GM23338 (cell line): ENCODE results near the gene TTBK1. TPM values are rescaled to one million over a fixed set of nuclear protein-coding genes. Genes with fewer than 3 reads are reported as not detected.

Experiments used
- ATAC-seq: fragments of 200-7000 bp; cut with Tn5 transposase; 3 replicates; pipeline ENCODE4 v1.9.1; 2020
- DNase-seq: peaks from one replicate; pipeline ENCODE4 v3.0.0-alpha.2; 2015; ENCODE audit warnings: low spot score
- H2AFZ ChIP-seq: fragments of 200-600 bp; sonication (generic); 2 replicates; pipeline ENCODE4 v1.8.0; 2016; ENCODE audit warnings: antibody characterized with exemption, mild to moderate bottlenecking, moderate library complexity
- H3F3A ChIP-seq: fragments of 200-600 bp; sonication (generic); replicated peaks from 2 replicates; pipeline ENCODE4 v1.8.0; 2017; ENCODE audit warnings: antibody characterized with exemption, mixed run types, low read depth
- H3K27ac ChIP-seq: fragments of 200-600 bp; sonication (generic); 2 replicates; pipeline ENCODE4 v1.6.1; 2016; ENCODE audit warnings: low read depth
- H3K27me3 ChIP-seq: fragments of 200-600 bp; sonication (generic); 2 replicates; pipeline ENCODE4 v1.8.0; 2016; ENCODE audit warnings: mild to moderate bottlenecking, mixed run types, moderate library complexity; ENCODE audit not compliant: insufficient read depth
- H3K36me3 ChIP-seq: fragments of 200-600 bp; sonication (generic); 2 replicates; pipeline ENCODE4 v1.8.0; 2016; ENCODE audit warnings: mild to moderate bottlenecking; ENCODE audit not compliant: insufficient read depth
- H3K4me1 ChIP-seq: fragments of 200-600 bp; sonication (generic); 2 replicates; pipeline ENCODE4 v1.8.0; 2016; ENCODE audit warnings: mild to moderate bottlenecking, moderate library complexity; ENCODE audit not compliant: insufficient read depth
- H3K4me2 ChIP-seq: fragments of 200-600 bp; sonication (generic); 2 replicates; pipeline ENCODE4 v1.7.1; 2017; ENCODE audit warnings: mixed run types
- H3K4me3 ChIP-seq: fragments of 200-600 bp; sonication (generic); 2 replicates; pipeline ENCODE4 v1.6.1; 2016; ENCODE audit warnings: mixed run types
- H3K79me2 ChIP-seq: fragments of 200-600 bp; sonication (generic); replicated peaks from 2 replicates; pipeline ENCODE4 v1.8.0; 2017; ENCODE audit warnings: mild to moderate bottlenecking; ENCODE audit not compliant: insufficient read depth
- H3K9me2 ChIP-seq: fragments of 200-600 bp; sonication (generic); 2 replicates; pipeline ENCODE4 v1.8.0; 2017; ENCODE audit not compliant: insufficient read depth
- H4K20me1 ChIP-seq: fragments of 200-600 bp; sonication (generic); replicated peaks from 2 replicates; pipeline ENCODE4 v1.8.0; 2017; ENCODE audit warnings: mild to moderate bottlenecking; ENCODE audit not compliant: insufficient read depth
- H3K27ac Mint-ChIP-seq: 2 replicates; pipeline ENCODE4 v1.8.0; 2020; ENCODE audit warnings: inconsistent platforms, mild to moderate bottlenecking, moderate library complexity, mixed read lengths
- H3K27me3 Mint-ChIP-seq: 3 replicates; pipeline ENCODE4 v1.8.0; 2022; ENCODE audit warnings: low read depth, mild to moderate bottlenecking, moderate library complexity, mixed read lengths, inconsistent platforms; ENCODE audit not compliant: insufficient read depth, poor library complexity
- H3K36me3 Mint-ChIP-seq: 3 replicates; pipeline ENCODE4 v1.8.0; 2021; ENCODE audit warnings: low read depth, mild to moderate bottlenecking, inconsistent platforms, moderate library complexity, mixed read lengths
- H3K4me1 Mint-ChIP-seq: 3 replicates; pipeline ENCODE4 v1.8.0; 2020; ENCODE audit warnings: mild to moderate bottlenecking, inconsistent platforms, mixed read lengths
- H3K4me3 Mint-ChIP-seq: 3 replicates; pipeline ENCODE4 v1.8.0; 2021; ENCODE audit warnings: moderate library complexity, mild to moderate bottlenecking, inconsistent platforms, mixed read lengths
- H3K9me3 Mint-ChIP-seq: 3 replicates; pipeline ENCODE4 v1.8.0; 2020; ENCODE audit warnings: moderate library complexity, mild to moderate bottlenecking, inconsistent platforms, mixed read lengths
- CTCF ChIP-seq, 2 experiments: fragments of 200-600 bp in 1 of 2; sonication (generic) in 1 of 2; conservative IDR thresholded peaks; 2 replicates each; pipeline versions ENCODE4 v1.5.1 to v1.6.1; 2016 to 2017; ENCODE audit warnings: antibody characterized with exemption in 2 of 2, low read depth in 2 of 2, mild to moderate bottlenecking in 2 of 2, moderate library complexity in 1 of 2
- ZNF462 ChIP-seq: fragments of 250-450 bp; sonication (Bioruptor Pico); IDR thresholded peaks from 2 replicates; pipeline ENCODE4 v1.5.0; 2020; ENCODE audit warnings: mild to moderate bottlenecking, moderate library complexity
- polyA plus RNA-seq: library from polyadenylated mRNA; unstranded; fragments of >200 nt; fragmentation: Nextera tagmentation; extraction: Ambion mirVana; gene quantifications from 2 replicates; pipeline ENCODE4 v1.2.1, GENCODE V29; 2016
- total RNA-seq: library from RNA; depleted of rRNA; stranded (reverse); fragments of >200 nt; shearing (Covaris generic); gene quantifications from 2 replicates; pipeline ENCODE4 v1.2.3, GENCODE V29; 2014

Gene TTBK1
- total and polyA plus RNA-seq, 2 experiments from 2014 or later: 0.29 to 1.1 TPM

GRCh38 chr6:43294536-43294935 is 51.3 kb downstream of the TTBK1 start:
- H3K27me3 Mint-ChIP-seq: peaks cover 5% of the 10 kb centered on the region
- Histone ChIP-seq H4K20me1 (no peaks in the 10 kb centered on the region), H2AFZ (no peak overlapping the region), H3K4me2 (no peak overlapping the region), H3K79me2 (no peaks in the 10 kb centered on the region), H3F3A (no peaks in the 10 kb centered on the region), H3K9me2 (peaks cover 8% of the 10 kb centered on the region; the same call in 1 of the 2 replicates), H3K36me3 (no peaks in the 10 kb centered on the region), H3K27ac (no peak overlapping the region), H3K27me3 (no peaks in the 10 kb centered on the region), H3K4me3 (no peak overlapping the region), H3K4me1 (no peaks in the 10 kb centered on the region)
- no peaks in the 10 kb centered on the region for H3K36me3 Mint-ChIP-seq
- H3K27ac Mint-ChIP-seq: no peak overlapping the region
- H3K4me3 Mint-ChIP-seq: no peak overlapping the region
- DNase-seq: no peak
- peaks cover 4% of the 10 kb centered on the region; the same call in 2 of the 3 replicates for H3K4me1 Mint-ChIP-seq
- ATAC-seq: no peak
- TF ChIP-seq ZNF462: no peak
- no peaks in the 10 kb centered on the region for H3K9me3 Mint-ChIP-seq

GRCh38 chr6:43295456-43295855 is 52.2 kb downstream of the TTBK1 start:
- Mint-ChIP-seq H3K27me3 (peaks cover 2% of the 10 kb centered on the region), H3K9me3 (no peaks in the 10 kb centered on the region), H3K27ac (no peak overlapping the region), H3K4me1 (peaks cover 4% of the 10 kb centered on the region; the same call in 2 of the 3 replicates), H3K4me3 (no peak overlapping the region), H3K36me3 (no peaks in the 10 kb centered on the region)
- no peaks in the 10 kb centered on the region for H3F3A ChIP-seq
- H3K9me2 ChIP-seq: peaks cover 8% of the 10 kb centered on the region; the same call in 1 of the 2 replicates
- no peak overlapping the region for H3K27ac ChIP-seq
- H3K4me3 ChIP-seq: no peak overlapping the region
- no peaks in the 10 kb centered on the region for H3K27me3 ChIP-seq
- no peak for DNase-seq
- H3K4me2 ChIP-seq: no peak overlapping the region
- ATAC-seq: no peak
- H3K36me3 ChIP-seq: no peaks in the 10 kb centered on the region
- H3K79me2 ChIP-seq: no peaks in the 10 kb centered on the region
- H3K4me1 ChIP-seq: no peaks in the 10 kb centered on the region
- no peak for TF ChIP-seq CTCF (conservative IDR thresholded peaks at IDR 0.05; ENCODE audit: low read depth in 2 of 2)
- no peak overlapping the region for H2AFZ ChIP-seq
- H4K20me1 ChIP-seq: no peaks in the 10 kb centered on the region
